ENCODE data around the gene SRPK2.
"Not testable (repeated sequence)": the region's sequence is repeated elsewhere in the genome, so short reads cannot be mapped to it uniquely, and the experiment has no call there.

SRPK2 gene

DNA sequence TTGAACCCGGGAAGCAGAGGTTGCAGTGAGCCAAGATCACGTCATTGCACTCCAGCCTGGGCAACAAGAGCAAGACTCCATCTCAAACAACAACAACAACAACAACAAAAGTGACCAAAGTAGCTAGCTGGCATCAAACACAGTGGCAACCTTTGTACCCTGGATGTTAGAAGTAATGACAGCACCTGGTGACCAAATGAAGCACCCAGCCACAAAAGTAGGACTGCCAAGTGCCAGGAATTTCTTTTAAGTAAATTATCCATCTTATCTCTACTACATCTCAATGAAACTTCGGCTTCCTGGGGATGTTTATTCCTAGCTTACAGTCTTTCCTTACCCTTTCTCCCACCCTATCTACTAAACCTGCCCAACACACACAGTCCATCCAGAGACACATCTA lies 18.8 kb downstream of the SRPK2 start:
- DNase-seq = no peak

DNA sequence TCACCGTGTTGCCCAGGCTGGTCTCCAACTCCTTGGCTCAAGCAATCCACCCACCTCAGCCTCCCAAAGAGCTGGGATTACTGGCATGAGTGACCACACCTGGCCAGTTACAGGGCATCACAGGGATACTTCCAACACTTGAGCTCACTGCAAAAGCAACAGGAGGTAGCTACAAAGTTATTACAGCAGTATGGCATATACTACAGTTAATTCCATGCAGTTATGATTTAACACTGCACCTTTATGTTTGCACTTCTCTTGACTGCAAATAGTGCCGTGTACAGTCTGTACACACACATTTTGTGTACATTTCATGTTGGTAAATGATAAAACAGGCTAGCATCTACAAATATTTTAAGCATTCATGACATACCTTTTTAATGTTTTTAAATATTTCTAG lies 21.3 kb downstream of the SRPK2 start:
- DNase-seq = no peak

DNA sequence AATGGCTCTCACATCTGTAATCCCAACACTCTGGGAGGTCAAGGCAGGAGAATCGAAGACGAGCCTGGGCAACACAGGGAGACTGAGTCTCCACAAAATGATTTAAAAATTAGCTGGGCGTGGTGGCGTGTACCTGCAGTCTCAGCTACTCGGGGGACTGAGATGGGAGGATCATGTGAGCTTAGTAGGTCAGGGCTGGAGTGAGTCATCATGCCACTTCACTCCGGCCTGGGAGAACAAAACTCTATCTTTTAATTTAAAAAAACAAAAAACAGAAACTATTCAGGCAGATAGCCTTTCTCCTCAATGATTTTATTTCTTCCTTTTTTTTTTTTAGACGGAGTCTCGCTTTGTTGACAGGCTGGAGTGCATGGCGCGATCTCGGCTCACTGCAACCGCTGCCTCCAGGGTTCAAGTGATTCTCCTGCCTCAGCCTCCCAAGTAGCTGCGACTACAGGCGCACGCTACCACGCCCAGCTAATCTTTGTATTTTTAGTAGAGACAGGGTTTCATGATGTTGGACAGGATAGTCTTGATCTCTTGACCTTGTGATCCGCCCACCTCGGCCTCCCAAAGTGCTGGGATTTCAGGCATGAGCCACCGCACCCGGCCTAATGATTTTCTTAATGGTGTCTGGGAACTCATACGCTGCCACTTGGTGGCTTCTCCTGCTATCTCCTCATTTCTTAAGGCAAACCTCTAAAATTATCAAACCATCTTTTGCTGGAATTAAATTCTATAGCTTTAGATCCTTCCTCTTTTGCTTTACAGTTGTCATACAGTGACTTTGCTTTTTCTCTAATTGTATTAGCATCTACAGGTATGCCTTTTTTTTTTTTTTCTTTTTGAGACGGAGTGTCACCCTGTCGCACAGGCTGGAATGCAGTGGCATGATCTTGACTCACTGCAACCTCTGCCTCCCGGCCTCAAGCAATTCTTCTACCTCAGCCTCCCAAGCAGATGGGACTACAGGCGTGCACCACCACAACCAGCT lies 22.9 kb downstream of the SRPK2 start:
- DNase-seq = no peak

DNA sequence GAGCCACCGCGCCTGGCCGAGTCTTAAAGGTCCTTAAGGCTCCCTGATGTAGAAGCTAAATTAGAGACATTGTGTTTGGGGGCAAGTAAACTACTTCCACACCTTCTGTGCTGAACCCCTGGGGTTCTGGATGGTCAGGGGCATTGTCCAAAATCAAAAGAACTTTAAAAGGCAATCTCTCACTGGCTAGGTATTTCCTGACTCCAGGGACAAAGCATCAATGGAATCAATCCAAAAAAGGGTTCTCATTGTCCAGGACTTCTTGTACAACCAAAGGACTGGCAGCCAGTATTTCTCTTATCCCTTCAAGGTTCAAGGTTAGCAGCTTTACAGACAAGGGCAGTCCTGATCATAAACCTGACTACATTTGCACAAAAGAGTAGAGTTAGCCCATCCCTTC lies 24.0 kb downstream of the SRPK2 start:
- DNase-seq = no peak

DNA sequence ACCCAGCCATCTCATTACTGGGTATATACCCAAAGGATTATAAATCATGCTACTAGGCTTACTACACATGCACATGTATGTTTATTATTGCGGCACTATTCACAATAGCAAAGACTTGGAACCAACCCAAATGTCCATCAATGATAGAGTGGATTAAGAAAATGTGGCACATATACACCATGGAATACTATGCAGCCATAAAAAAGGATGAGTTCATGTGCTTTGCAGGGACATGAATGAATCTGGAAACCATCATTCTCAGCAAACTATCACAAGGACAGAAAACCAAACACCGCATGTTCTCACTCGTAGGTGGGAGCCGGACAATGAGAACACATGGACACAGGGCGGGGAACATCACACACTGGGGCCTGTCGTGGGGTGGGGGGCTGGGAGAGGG lies 25.1 kb downstream of the SRPK2 start:
- DNase-seq = not testable (repeated sequence)

DNA sequence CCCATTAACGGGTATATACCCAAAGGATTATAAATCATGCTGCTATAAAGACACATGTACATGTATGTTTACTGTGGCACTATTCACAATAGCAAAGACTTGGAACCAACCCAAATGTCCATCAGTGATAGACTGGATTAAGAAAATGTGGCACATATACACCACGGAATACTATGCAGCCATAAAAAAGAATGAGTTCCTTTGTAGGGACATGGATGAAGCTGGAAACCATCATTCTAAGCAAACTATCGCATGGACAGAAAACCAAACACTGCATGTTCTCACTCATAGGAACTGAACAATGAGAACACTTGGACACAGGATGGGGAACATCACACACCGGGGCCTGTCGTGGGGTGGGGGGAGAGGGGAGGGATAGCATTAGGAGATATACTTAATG lies 26.0 kb downstream of the SRPK2 start:
- not testable (repeated sequence) for DNase-seq

DNA sequence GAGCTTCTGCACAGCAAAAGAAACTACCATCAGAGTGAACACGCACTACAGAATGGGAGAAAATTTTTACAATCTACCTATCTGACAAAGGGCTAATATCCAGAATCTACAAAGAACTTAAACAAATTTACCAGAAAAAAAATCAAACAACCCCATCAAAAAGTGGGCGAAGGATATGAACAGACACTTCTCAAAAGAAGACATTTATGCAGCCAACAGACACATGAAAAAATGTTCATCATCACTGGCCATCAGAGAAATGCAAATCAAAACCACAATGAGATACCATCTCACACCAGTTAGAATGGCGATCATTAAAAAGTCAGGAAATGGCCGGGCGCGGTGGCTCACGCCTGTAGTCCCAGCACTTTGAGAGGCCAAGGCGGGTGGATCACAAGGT lies 26.7 kb downstream of the SRPK2 start:
- DNase-seq = not testable (repeated sequence)

DNA sequence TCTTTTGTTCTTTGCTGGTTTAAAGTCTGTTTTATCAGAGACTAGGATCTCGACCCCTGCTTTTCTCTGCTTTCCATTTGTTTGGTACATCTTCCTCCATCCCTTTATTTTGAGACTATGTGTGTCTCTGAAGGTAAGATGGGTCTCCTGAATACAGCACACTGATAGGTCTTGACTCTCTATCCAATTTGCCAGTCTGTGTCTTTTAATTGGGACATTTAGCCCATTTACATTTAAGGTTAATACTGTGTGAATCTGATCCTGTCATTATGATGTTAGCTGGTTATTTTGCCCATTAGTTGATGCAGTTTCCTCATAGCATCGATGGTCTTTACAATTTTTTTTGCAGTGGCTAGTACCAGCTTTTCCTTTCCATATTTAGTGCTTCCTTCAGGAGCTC lies 28.6 kb downstream of the SRPK2 start:
- not testable (repeated sequence) for DNase-seq

DNA sequence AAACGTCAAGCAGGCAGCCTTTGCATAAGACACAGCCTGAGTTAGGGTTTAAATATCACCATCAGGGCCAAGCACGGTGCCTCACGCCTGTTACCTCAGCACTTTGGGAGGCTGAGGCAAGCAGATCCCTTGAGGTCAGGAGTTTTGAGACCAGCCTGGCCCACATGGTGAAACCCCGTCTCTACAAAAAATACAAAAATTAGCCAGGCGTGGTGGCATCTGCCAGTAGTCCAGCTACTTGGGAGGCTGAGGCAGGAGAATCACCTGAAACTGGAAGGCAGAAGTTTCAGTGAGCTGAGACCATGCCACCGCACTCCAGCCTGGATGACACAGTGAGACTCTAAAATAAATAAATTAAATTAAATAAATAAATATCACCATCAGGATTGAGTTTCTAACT lies 33.0 kb downstream of the SRPK2 start:
- DNase-seq = no peak

DNA sequence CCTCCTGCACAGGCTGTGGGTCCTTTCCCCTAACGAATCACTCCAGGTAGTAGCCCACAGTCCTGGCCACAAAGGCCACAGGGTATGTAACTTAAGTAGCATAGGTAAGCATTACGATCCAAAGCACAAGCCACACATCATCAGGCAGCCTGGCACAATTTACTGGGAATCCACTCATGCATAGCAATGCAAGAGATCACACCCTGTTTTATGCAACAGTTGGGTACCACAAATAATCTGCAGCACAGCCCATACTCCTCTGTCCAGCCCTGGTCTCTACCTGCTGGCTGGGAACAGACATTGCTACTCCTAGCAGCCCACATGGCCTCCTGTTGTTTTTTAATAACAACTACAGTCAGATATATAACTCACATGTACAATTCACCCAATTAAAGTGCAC lies 34.3 kb downstream of the SRPK2 start:
- DNase-seq = no peak

DNA sequence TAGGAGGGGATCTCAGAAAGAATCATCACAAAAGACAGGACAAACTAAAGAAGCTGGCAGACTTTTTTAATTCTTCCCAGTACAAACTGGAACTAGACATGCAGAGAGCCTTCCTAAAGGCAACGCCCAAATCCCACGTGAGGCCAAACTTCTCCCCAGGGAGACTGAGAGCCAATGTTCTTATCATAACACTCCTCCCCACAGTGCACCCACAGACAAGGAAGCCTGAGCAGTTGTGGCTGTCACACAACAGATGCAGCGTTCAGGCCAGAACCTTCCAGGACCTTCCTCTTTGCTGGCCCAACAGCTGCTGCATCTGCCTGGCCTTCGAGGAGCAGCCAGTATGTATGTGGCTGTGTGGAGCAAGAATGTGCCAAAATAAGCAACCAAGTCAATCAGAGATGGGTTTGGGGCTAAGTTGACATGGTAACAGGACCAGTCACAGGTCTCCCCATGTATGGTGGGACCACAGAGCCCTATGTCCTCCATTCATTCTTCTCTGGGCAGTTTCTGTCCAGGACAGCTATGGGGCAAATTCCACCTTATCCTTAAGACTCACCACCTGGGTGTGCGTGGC lies 34.9 kb downstream of the SRPK2 start:
- no peak for DNase-seq

DNA sequence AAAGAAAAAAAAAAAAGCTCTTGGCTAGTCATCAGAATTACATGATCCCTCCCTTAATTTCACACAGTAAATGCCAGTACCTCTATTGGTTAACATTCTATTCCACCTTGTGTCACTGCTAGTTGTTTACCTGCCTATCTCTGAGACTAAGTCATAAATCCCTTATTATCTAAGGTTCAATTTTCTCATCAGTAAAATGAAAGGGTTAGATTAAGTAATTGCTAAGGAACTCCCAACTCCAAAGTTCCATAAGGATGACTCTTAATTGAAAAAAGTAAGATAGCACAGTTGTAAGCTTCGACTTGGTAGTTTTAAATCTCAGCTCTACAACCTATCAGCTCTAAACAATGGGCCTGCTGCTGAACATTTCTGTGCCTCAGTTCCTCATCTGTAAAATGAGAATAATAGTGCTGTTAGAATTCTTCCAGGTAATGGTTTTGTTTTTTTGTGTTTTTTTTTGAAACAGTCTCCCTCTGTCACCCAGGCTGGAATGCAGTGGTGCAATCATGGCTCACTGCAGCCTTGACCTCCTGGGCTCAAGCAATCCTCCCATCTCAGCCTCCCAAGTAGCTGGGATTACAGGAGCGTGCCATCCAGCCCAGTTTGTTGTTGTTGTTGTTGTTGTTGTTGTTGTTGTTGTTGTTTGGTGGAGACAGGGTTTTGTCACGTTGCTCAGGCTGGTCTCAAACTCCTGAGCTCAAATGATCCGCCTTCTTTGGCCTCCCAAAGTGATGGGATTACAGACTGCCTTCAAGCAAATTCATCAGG lies 35.6 kb downstream of the SRPK2 start:
- DNase-seq = no peak

DNA sequence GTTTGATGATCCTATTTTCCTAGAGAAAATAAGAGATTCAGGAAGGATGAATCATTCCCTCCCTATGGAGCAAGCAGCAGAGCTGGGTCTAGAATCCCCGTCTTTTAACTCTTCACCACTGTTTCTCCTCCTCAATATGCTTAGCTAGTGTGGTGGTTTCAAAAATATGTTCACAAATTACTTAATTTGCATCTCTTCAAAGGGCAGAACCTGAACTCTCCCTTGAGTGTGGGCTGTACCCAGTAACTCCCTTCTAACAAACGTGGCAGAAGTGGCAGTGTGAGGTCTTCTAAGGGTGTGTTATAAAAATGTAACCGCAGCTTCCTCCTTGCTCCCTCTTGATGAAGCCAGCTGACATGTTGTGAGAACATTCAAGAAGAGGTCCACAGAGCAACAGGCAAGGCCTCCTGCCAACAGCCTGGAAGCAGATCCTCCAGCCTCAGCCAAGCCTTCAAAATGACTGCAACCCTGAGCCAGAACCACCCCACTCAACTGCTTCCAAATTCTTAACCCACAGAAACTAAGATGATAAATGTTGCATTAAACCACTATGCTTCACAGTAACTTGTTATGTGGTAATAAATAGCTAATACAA lies 36.6 kb downstream of the SRPK2 start:
- DNase-seq = peak; percentile 53

DNA sequence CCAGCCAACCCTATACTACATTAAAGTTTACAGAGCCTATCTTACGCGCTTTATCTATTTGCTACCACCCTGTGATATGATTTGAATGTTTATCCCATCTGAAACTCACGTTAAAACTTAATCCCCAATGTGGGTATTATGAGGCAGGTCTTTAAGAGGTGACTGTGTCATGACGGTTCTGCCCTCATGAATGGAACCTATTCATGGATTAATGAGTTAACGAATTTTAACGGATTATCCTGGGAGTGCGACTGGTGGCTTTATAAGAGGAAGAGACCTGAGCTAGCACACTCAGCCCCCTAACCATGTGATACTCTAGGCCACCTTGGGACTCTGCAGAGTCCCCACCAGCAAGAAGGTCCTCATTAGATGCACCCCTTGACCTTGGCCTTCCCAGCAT lies 37.8 kb downstream of the SRPK2 start:
- no peak for DNase-seq

DNA sequence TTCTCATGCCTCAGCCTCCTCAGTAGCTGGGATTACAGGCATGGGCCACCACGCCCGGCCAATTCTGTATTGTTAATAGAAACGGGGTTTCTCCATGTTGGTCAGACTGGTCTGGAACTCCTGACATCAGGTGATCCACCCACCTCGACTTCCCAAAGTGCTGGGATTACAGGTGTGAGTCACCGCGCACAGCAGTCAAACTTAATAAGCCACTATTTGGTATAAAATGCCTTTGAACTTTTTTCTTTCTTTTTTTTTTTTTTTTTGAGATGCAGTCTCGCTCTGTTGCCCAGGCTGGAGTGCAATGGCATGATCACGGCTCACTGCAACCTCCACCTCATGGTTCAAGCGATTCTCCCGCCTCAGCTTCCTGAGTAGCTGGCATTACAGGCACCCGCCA lies 40.5 kb downstream of the SRPK2 start:
- DNase-seq = not testable (repeated sequence)

DNA sequence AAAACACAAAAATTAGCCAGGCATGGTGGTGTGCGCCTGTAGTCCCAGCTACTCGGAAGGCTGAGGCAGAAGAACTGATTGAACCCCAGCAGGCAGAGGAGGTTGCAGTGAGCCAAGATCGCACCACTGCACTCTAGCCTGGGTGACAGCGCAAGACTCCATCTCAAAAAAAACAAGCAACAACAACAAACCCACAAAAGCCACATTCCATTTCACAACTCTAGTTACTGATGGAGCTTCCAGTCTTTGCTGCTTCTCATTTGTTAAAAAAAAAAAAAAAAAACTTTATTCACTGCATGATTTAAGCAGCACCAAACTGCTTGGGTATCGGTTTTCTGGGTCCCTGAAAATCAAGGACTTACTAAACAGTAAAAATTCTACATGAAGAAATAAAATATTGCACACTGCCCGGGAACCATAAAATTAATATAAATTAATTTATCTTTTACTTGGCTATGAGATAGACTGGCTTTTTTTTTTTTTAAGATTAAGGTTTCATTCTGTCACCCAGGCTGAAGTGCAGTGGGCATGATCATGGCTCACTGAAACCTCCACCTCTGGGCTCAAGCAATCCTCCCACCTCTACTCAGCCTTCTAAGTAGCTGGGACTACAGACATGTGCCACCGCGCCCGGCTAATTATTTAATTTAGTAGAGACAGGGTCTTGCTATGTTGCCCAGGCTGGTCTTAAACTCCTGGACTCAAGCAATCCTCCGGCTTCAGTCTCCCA lies 42.0 kb downstream of the SRPK2 start:
- DNase-seq = no peak

DNA sequence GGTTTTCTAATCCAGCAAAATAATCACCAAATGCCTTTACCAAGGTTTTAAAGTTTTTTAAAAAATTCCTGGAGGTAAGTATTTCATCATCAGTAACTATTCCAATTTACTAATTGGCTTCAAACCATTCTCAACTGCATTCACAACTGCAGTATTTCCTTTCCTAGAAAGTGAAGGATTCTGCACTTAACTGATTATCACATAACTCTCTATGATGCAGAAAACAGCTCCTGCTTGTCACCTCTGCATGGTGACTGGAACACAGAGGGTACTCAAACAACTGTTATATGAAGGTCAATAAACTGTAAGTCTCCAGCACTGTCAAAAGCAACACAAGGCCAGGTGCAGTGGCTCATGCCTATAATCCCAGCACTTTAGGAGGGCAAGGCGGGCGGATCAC lies 42.6 kb downstream of the SRPK2 start:
- DNase-seq = no peak

DNA sequence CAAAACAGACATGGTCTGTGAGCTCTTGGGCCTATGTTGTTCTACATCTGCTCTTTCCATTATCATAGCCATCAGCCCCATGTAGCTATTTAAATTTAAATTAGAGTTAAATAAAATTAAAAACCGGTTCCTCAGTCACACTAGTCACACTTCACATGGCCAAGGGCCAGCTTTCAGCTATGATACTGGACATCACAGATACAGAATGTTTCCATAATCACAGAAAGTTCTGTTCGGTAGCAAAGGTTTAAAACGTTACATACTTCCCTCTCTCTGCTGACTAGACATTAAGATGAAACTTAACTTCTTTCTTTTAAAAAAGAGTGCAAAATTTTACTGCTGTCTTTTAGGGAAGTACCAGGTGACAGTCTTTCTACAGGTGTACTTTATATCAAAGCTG lies 43.0 kb downstream of the SRPK2 start:
- no peak for DNase-seq

DNA sequence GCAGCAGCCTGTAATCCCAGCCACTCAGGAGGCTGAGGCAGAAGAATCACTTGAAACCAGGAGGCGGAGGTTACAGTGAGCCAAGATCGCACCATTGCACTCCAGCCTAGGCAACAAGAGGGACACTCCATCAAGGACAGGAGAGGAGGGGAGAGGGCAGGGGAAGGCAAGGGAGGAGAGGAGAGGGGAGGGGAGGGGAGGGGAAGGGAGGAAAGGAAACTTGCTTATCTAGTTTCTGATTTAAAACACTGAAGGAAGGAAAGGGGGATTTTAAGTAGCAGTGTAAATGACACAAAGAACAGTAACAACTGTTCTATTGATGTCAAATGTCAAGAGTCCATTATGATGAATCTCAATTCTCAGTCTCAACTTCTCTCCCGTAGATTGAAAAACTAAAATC lies 43.7 kb downstream of the SRPK2 start:
- no peak for DNase-seq

DNA sequence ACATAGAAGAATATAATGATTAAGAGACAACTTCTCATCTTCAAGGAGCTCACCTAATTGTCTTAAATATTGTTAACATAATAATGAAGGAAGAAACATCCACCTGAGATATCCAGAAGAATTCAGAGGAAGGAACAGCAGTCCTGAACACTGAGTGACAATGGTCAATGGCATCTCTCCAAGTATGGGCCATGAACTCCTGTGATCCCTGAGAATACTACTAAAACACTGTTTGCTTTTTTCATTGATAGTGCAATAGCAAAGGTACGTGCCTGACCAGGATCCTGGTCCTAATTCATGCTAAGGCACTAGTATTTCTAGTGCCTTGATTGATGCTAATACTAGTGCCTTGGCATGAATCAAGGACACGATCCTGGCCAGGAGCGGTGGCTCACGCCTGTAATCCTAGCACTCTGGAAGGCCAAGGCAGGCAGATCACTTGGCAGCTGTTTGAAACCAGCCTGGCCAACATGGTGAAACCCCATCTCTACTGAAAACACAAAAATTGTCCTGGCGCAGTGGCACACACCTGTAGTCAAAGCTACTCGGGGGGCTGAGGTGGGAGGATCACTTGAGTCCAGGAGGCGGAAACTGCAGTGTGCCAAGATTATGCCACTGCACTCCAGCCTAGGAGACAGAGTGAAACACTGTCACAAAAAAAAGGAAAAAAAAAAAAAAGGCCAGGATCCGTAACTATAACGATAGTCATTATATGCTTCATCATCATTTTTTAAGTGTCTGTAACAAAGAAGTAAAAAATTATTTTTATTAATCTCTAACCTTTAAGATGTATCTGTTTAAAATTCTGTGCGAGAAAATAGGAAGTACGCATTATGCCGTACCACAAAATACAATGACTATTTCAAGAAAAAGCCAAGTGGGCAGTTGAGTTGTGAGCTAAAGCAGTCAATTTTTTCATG lies 49.1 kb downstream of the SRPK2 start:
- DNase-seq = no peak

DNA sequence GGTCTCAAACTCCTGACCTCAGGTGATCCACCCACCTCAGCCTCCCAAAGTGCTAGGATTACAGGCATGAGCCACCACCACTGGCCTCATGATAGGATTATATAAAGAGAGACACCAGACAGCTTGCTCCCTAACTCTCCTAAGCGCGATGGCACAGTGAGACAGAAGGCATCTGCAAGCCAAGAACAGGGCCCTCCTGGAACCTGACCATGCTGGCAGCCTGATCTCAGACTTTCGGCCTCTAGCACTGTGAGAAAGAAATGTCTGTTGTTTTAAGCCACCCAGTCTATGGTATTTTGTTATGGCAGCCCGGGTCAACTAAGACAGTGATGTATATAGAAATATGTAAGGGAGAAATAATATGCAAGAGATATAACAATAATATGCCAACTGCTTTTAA lies 51.2 kb downstream of the SRPK2 start:
- no peak for DNase-seq

Measured in stimulated activated CD4-positive, alpha-beta T cell treated with anti-CD3 and anti-CD28 coated beads, Interleukin-15, amount 100 ng/mL, for 24 hours (primary cell).